Right lobe of liver (tissue), 6 donors: Measurements from ENCODE around the gene ASCC1. TPM values are rescaled to one million over a fixed set of nuclear protein-coding genes. Genes with fewer than 3 reads are reported as not detected.

Source experiments
- ATAC-seq, 4 donors: fragments of 200-7000 bp; cut with Tn5 transposase; one replicate each; pipeline ENCODE4 v1.9.1; 2020; ENCODE audit warnings: mild to moderate bottlenecking in 4 of 4, moderate library complexity in 4 of 4
- DNase-seq, 3 donors: peaks; one replicate each; pipeline ENCODE4 v3.0.0-alpha.2; 2020
- H3K27ac ChIP-seq, 3 donors: fragments of 200-600 bp; one replicate each; pipeline ENCODE4 v1.8.0; 2022
- H3K27me3 ChIP-seq, 2 donors: fragments of 200-600 bp; one replicate each; pipeline ENCODE4 v1.8.0; 2022
- H3K36me3 ChIP-seq, 4 donors: fragments of 200-600 bp; sonication (generic) in 1 of 4; one replicate each; pipeline versions ENCODE4 v1.5.1 to v1.8.0; 2017 to 2022; ENCODE audit warnings: control low read depth in 1 of 4
- H3K4me1 ChIP-seq, 4 donors: fragments of 200-600 bp; sonication (generic) in 1 of 4; one replicate each; pipeline versions ENCODE4 v1.5.1 to v1.8.0; 2017 to 2022; ENCODE audit warnings: control low read depth in 1 of 4
- H3K4me3 ChIP-seq, 3 donors: fragments of 200-600 bp; one replicate each; pipeline ENCODE4 v1.8.0; 2022
- H3K9me3 ChIP-seq, 4 donors: fragments of 200-600 bp; sonication (generic) in 1 of 4; one replicate each; pipeline versions ENCODE4 v1.5.1 to v1.8.0; 2017 to 2022; ENCODE audit warnings: control low read depth in 1 of 4
- CTCF ChIP-seq, 4 donors: fragments of 200-600 bp in 3 of 4; fragments of 450-650 bp in 1 of 4; IDR thresholded peaks; one replicate each; pipeline versions ENCODE4 v1.5.1 to v1.8.0; 2016 to 2022; ENCODE audit warnings: antibody characterized with exemption in 4 of 4, mild to moderate bottlenecking in 2 of 4
- POLR2A ChIP-seq: fragments of 450-650 bp; IDR thresholded peaks from one replicate; pipeline ENCODE4 v1.6.1; 2017; ENCODE audit warnings: antibody characterized with exemption, mild to moderate bottlenecking
- WGBS: methylation state at CpG from one replicate; pipeline ENCODE4 v1.1.6; 2018; ENCODE audit warnings: low coverage, low lambda C conversion rate; ENCODE audit not compliant: insufficient coverage; ENCODE audit errors: missing lambda C conversion rate; 5-methylcytosine and 5-hydroxymethylcytosine counted together
- intact Hi-C, 2 donors: fragments of 100-400 bp; cut with DNase I; formaldehyde crosslinking; loops; one replicate each; pipeline versions ENCODE4 v1.11.2 to v1.14.1; 2022
- total RNA-seq, 6 experiments: library from RNA; depleted of rRNA in 2 of 6; stranded (reverse); fragments of >200 nt in 2 of 6; fragmentation: NEBNext Ultra II Directional in 3 of 6; extraction: Animal tissue kit (Norgen Biotek cat#: 25700) in 3 of 6; gene quantifications; one replicate each; pipeline versions ENCODE4 v1.1.0 to v1.2.4, GENCODE V29; 2016 to 2023
- donor health status: DM: no; HTN: yes; CAD: no.
- donor health status: DM: no; HTN: no; CAD: no.
- donor health status: DM: no; HTN: no; CAD: no.
- donor health status: DM: no; HTN: yes; CAD: no.
- donor health status: DM: no; HTN: yes; CAD: no.

The ASCC1 gene
- total RNA-seq, 6 experiments from 2014 or later: 12.0 to 26.5 (median 14.5) TPM

GRCh38 chr10:72066318-72067284 is 149.5 kb downstream of the ASCC1 start:
- H3K27me3 ChIP-seq: no peaks in the 10 kb centered on the region
- DNase-seq: no peak
- no peak overlapping the region for H3K4me3 ChIP-seq
- H3K36me3 ChIP-seq: no peaks in the 10 kb centered on the region
- no peak for ATAC-seq
- 91% methylated on average over 3 of the region's 18 CpGs for WGBS
- H3K9me3 ChIP-seq: no peaks in the 10 kb centered on the region
- intact Hi-C loops: no loop called here
- H3K4me1 ChIP-seq: peaks cover 0 to 8% (median 2%) of the 10 kb centered on the region in 4 donors
- TF ChIP-seq CTCF (IDR thresholded peaks at IDR 0.05): no peak
- no peak for TF ChIP-seq POLR2A
- H3K27ac ChIP-seq: no peak overlapping the region

- no peaks in the 10 kb centered on the region for H3K27me3 ChIP-seq
- no peaks in the 10 kb centered on the region for H3K9me3 ChIP-seq
- 82% methylated on average over 8 of the region's 13 CpGs for WGBS
- no peak overlapping the region for H3K4me3 ChIP-seq
- no peaks in the 10 kb centered on the region for H3K36me3 ChIP-seq
- ATAC-seq: no peak
- intact Hi-C loops: no loop called here
- H3K27ac ChIP-seq: no peak overlapping the region
- DNase-seq: no peak
- H3K4me1 ChIP-seq: peaks cover 0 to 8% (median 2%) of the 10 kb centered on the region in 4 donors
- TF ChIP-seq CTCF (IDR thresholded peaks at IDR 0.05): no peak
- no peak for TF ChIP-seq POLR2A
Measured at GRCh38 chr10:72065439-72066025, 150.5 kb downstream of the ASCC1 start.

- intact Hi-C loops: no loop called here
- no peak overlapping the region for H3K4me3 ChIP-seq
- DNase-seq (no peak), ATAC-seq (no peak)
- TF ChIP-seq POLR2A (no peak), CTCF (IDR thresholded peaks at IDR 0.05) (no peak)
- no peaks in the 10 kb centered on the region for H3K27me3 ChIP-seq
- WGBS: 72% methylated on average over 5 of the region's 9 CpGs
- no peaks in the 10 kb centered on the region for H3K36me3 ChIP-seq
- no peaks in the 10 kb centered on the region for H3K9me3 ChIP-seq
- peaks cover 0 to 4% (median 2%) of the 10 kb centered on the region in 4 donors for H3K4me1 ChIP-seq
- no peak overlapping the region for H3K27ac ChIP-seq
Measured at GRCh38 chr10:72063703-72064391, 152.2 kb downstream of the ASCC1 start.

- no peak for TF ChIP-seq CTCF (IDR thresholded peaks at IDR 0.05)
- no peak for TF ChIP-seq POLR2A
- DNase-seq (no peak), ATAC-seq (no peak)
- Histone ChIP-seq H3K9me3 (no peaks in the 10 kb centered on the region), H3K4me3 (no peak overlapping the region), H3K27me3 (no peaks in the 10 kb centered on the region), H3K4me1 (no peaks in the 10 kb centered on the region), H3K27ac (no peak overlapping the region), H3K36me3 (no peaks in the 10 kb centered on the region)
- intact Hi-C loops: no loop called here
- 84% methylated on average over 8 of the region's 29 CpGs for WGBS
Measured at GRCh38 chr10:72062832-72063702, 153.0 kb downstream of the ASCC1 start.
